Subcutaneous abdominal adipose tissue (tissue), 5 donors: ENCODE data around the gene DHRS1.
"Not testable (repeated sequence)": the region's sequence is repeated elsewhere in the genome, so short reads cannot be mapped to it uniquely, and the experiment has no call there.

ENCODE experiments used
- H3K27ac ChIP-seq: one replicate; pipeline ENCODE4 v1.7.0; 2013; ENCODE audit warnings: low read depth, mild to moderate bottlenecking, inconsistent platforms, low read length, moderate library complexity
- H3K27me3 ChIP-seq, 5 donors: one replicate each; pipeline ENCODE4 v1.7.0; 2013; ENCODE audit warnings: low read length in 5 of 5, inconsistent platforms in 1 of 5; ENCODE audit not compliant: control insufficient read depth in 5 of 5, insufficient read depth in 4 of 5
- H3K36me3 ChIP-seq, 5 donors: one replicate each; pipeline ENCODE4 v1.7.0; 2013; ENCODE audit warnings: low read length in 5 of 5; ENCODE audit not compliant: control insufficient read depth in 5 of 5, insufficient read depth in 5 of 5
- H3K4me1 ChIP-seq, 5 donors: one replicate each; pipeline ENCODE4 v1.7.0; 2013; ENCODE audit warnings: low read length in 5 of 5, mild to moderate bottlenecking in 3 of 5, moderate library complexity in 1 of 5; ENCODE audit not compliant: control insufficient read depth in 5 of 5, insufficient read depth in 5 of 5
- H3K4me3 ChIP-seq, 5 donors: one replicate each; pipeline ENCODE4 v1.7.0; 2013; ENCODE audit warnings: low read length in 5 of 5, low read depth in 1 of 5
- H3K9ac ChIP-seq, 5 donors: one replicate each; pipeline ENCODE4 v1.7.0; 2013; ENCODE audit warnings: low read length in 5 of 5, mild to moderate bottlenecking in 4 of 5, moderate library complexity in 3 of 5
- H3K9me3 ChIP-seq, 5 donors: one replicate each; pipeline ENCODE4 v1.7.0; 2013; ENCODE audit warnings: low read length in 5 of 5; ENCODE audit not compliant: control insufficient read depth in 5 of 5
- donor health status: healthy.
- donor health status: healthy.
- donor health status: healthy.
- donor health status: healthy.
- donor health status: healthy.

DHRS1 gene

GRCh38 chr14:24251880-24252288, 47.7 kb downstream of the DHRS1 start:
- H3K27ac ChIP-seq = no peak overlapping the region
- no peak overlapping the region for H3K4me3 ChIP-seq
- peaks cover 0 to 26% (median 6%) of the 10 kb centered on the region in 5 donors for H3K36me3 ChIP-seq
- H3K4me1 ChIP-seq = peaks cover 1 to 29% (median 22%) of the 10 kb centered on the region in 5 donors
- H3K27me3 ChIP-seq = no peaks in the 10 kb centered on the region
- no peaks in the 10 kb centered on the region for H3K9me3 ChIP-seq
- peak overlapping the region in 2 of 5 donors; percentile 7 to 45 for H3K9ac ChIP-seq

- no peak overlapping the region for H3K4me3 ChIP-seq
- no peaks in the 10 kb centered on the region for H3K9me3 ChIP-seq
- no peak overlapping the region for H3K27ac ChIP-seq
- H3K4me1 ChIP-seq = peaks cover 0 to 14% (median 7%) of the 10 kb centered on the region in 5 donors
- no peak overlapping the region for H3K9ac ChIP-seq
- H3K36me3 ChIP-seq = peaks cover 0 to 23% (median 6%) of the 10 kb centered on the region in 5 donors
- no peaks in the 10 kb centered on the region for H3K27me3 ChIP-seq
These were observed 49.2 kb downstream of the DHRS1 start for GRCh38 chr14:24250354-24250753.

- H3K27me3 ChIP-seq = no peaks in the 10 kb centered on the region
- H3K27ac ChIP-seq = no peak overlapping the region
- H3K9me3 ChIP-seq = no peaks in the 10 kb centered on the region
- peaks cover 0 to 6% (median 0%) of the 10 kb centered on the region in 5 donors for H3K4me1 ChIP-seq
- no peak overlapping the region for H3K4me3 ChIP-seq
- H3K36me3 ChIP-seq = peaks cover 0 to 14% (median 0%) of the 10 kb centered on the region in 5 donors
- H3K9ac ChIP-seq = peak overlapping the region in 1 of 5 donors; percentile 19
These were observed 50.2 kb downstream of the DHRS1 start for GRCh38 chr14:24249230-24250021.

GRCh38 chr14:24247422-24247821, 52.2 kb downstream of the DHRS1 start:
- Histone ChIP-seq H3K27ac (no peak overlapping the region), H3K27me3 (no peaks in the 10 kb centered on the region), H3K4me1 (peaks cover 0 to 13% (median 6%) of the 10 kb centered on the region in 5 donors), H3K4me3 (no peak overlapping the region), H3K36me3 (peaks cover 0 to 5% (median 0%) of the 10 kb centered on the region in 5 donors), H3K9ac (no peak overlapping the region), H3K9me3 (no peaks in the 10 kb centered on the region)

- Histone ChIP-seq H3K4me3 (no peak overlapping the region), H3K9me3 (no peaks in the 10 kb centered on the region), H3K36me3 (peaks cover 0 to 5% (median 0%) of the 10 kb centered on the region in 5 donors), H3K4me1 (peaks cover 0 to 12% (median 8%) of the 10 kb centered on the region in 5 donors), H3K27me3 (no peaks in the 10 kb centered on the region), H3K9ac (peak overlapping the region in 1 of 5 donors; percentile 35), H3K27ac (no peak overlapping the region)
These were observed 52.8 kb downstream of the DHRS1 start for GRCh38 chr14:24246765-24247212.

- peaks cover 0 to 14% (median 8%) of the 10 kb centered on the region in 5 donors for H3K36me3 ChIP-seq
- H3K27ac ChIP-seq, H3K4me3 ChIP-seq, H3K9ac ChIP-seq, H3K27me3 ChIP-seq, H3K9me3 ChIP-seq: not testable (repeated sequence)
- peaks cover 0 to 27% (median 23%) of the 10 kb centered on the region in 5 donors for H3K4me1 ChIP-seq
These were observed 54.2 kb downstream of the DHRS1 start for GRCh38 chr14:24245350-24245749.

- no peaks in the 10 kb centered on the region for H3K9me3 ChIP-seq
- H3K36me3 ChIP-seq = peaks cover 8 to 28% (median 28%) of the 10 kb centered on the region in 5 donors
- peak overlapping the region; percentile 39 to 98 (median 97) for H3K9ac ChIP-seq
- H3K4me3 ChIP-seq = peak overlapping the region; percentile 81 to 96 (median 94)
- no peaks in the 10 kb centered on the region for H3K27me3 ChIP-seq
- peak overlapping the region; percentile 98 for H3K27ac ChIP-seq
- H3K4me1 ChIP-seq = peaks cover 0 to 45% (median 37%) of the 10 kb centered on the region in 5 donors
These were observed 56.2 kb downstream of the DHRS1 start for GRCh38 chr14:24243336-24243836.

- peaks cover 8 to 43% (median 43%) of the 10 kb centered on the region in 5 donors for H3K36me3 ChIP-seq
- peak overlapping the region; percentile 81 to 98 (median 97) for H3K9ac ChIP-seq
- H3K27me3 ChIP-seq = no peaks in the 10 kb centered on the region
- H3K4me1 ChIP-seq = peaks cover 0 to 45% (median 37%) of the 10 kb centered on the region in 5 donors
- H3K27ac ChIP-seq = peak overlapping the region; percentile 98
- peak overlapping the region; percentile 81 to 98 (median 95) for H3K4me3 ChIP-seq
- H3K9me3 ChIP-seq = no peaks in the 10 kb centered on the region
These were observed 57.6 kb downstream of the DHRS1 start for GRCh38 chr14:24241829-24242443.
